ENCODE data around the gene IRF2BPL.

- TF ChIP-seq SIN3A (conservative IDR thresholded peaks at IDR 0.05 in 1 of 2, IDR thresholded peaks at IDR 0.05 in 1 of 2; ENCODE audit: low read depth in 1 of 2, low read length in 2 of 2) (no peak), YY1 (IDR thresholded peaks at IDR 0.05; ENCODE audit: low read depth, low read length) (no peak), TAF1 (IDR thresholded peaks at IDR 0.05; ENCODE audit: low read depth, low read length) (no peak), SIX5 (IDR thresholded peaks at IDR 0.05; ENCODE audit: low read depth, low read length) (no peak), RXRA (IDR thresholded peaks at IDR 0.05; ENCODE audit: insufficient read depth, low read depth, low read length) (no peak), POLR2AphosphoS5 (IDR thresholded peaks at IDR 0.05; ENCODE audit: low read depth, low read length) (no peak)
Measured at GRCh38 chr14:76997257-76997970, 31.1 kb downstream of the IRF2BPL start.
